ENCODE data around the gene C1orf232. TPM values are rescaled to one million over a fixed set of nuclear protein-coding genes. Genes with fewer than 3 reads are reported as not detected.

C1orf232 gene
- total and polyA plus RNA-seq, 5 experiments from 2014 or later, result not detected

Other genes with a start within 250 kb of the C1orf232 start
- gene PAFAH2, start 170.9 kb downstream of the C1orf232 start, total RNA-seq, result 10 to 100 TPM; 24.6 to 25.4 TPM
- 10 to 100 TPM; 16.4 to 25.5 (median 17.3) TPM for gene PAFAH2, start 170.9 kb downstream of the C1orf232 start, polyA plus RNA-seq
- gene EXTL1, start 147.2 kb downstream of the C1orf232 start, total RNA-seq, result under 1 TPM; 0.19 to 0.26 TPM
- gene EXTL1, start 147.2 kb downstream of the C1orf232 start, polyA plus RNA-seq, result not detected
- gene SLC30A2, start 122.8 kb downstream of the C1orf232 start, total RNA-seq, result not detected
- gene SLC30A2, start 122.8 kb downstream of the C1orf232 start, polyA plus RNA-seq, result under 1 TPM in 1 of 3 donors, not detected in 2; 0.16 TPM
- not detected for gene TRIM63, start 101.3 kb downstream of the C1orf232 start, total RNA-seq
- not detected for gene TRIM63, start 101.3 kb downstream of the C1orf232 start, polyA plus RNA-seq
- gene PDIK1L, start 57.1 kb downstream of the C1orf232 start, total RNA-seq, result 10 to 100 TPM; 23.1 to 23.5 TPM
- gene PDIK1L, start 57.1 kb downstream of the C1orf232 start, polyA plus RNA-seq, result 1 to 10 TPM; 3.5 to 5.1 (median 3.7) TPM
- gene FAM110D, start 9.9 kb downstream of the C1orf232 start, total RNA-seq, result not detected
- not detected for gene FAM110D, start 9.9 kb downstream of the C1orf232 start, polyA plus RNA-seq
- gene ZNF593, start 945 bp upstream of the C1orf232 start, total RNA-seq, result 10 to 100 TPM; 10.4 to 13.1 TPM
- gene ZNF593, start 945 bp upstream of the C1orf232 start, polyA plus RNA-seq, result 10 to 100 TPM; 23.4 to 26.0 (median 24.7) TPM
- not detected for gene ZNF593OS, start 2.9 kb upstream of the C1orf232 start, total RNA-seq
- 1 to 10 TPM in 1 of 3 donors, under 1 TPM in 2; 0.25 to 2.1 (median 0.51) TPM for gene ZNF593OS, start 2.9 kb upstream of the C1orf232 start, polyA plus RNA-seq
- gene CNKSR1, start 8.5 kb upstream of the C1orf232 start, total RNA-seq, result 1 to 10 TPM; 2.4 to 3.6 TPM
- under 1 TPM in 1 of 3 donors, not detected in 2; 0.68 TPM for gene CNKSR1, start 8.5 kb upstream of the C1orf232 start, polyA plus RNA-seq
- gene CATSPER4, start 21.6 kb upstream of the C1orf232 start, total RNA-seq, result not detected
- not detected for gene CATSPER4, start 21.6 kb upstream of the C1orf232 start, polyA plus RNA-seq
- 10 to 100 TPM; 18.8 to 21.9 TPM for gene CEP85, start 65.2 kb upstream of the C1orf232 start, total RNA-seq
- 1 to 10 TPM; 3.9 to 9.8 (median 5.1) TPM for gene CEP85, start 65.2 kb upstream of the C1orf232 start, polyA plus RNA-seq
- gene SH3BGRL3, start 111.1 kb upstream of the C1orf232 start, total RNA-seq, result 100 to 1,000 TPM; 250 to 255 TPM
- gene SH3BGRL3, start 111.1 kb upstream of the C1orf232 start, polyA plus RNA-seq, result 100 to 1,000 TPM; 805 to 925 (median 916) TPM
- gene UBXN11, start 137.7 kb upstream of the C1orf232 start, total RNA-seq, result 100 to 1,000 TPM; 121 to 129 TPM
- 10 to 100 TPM in 2 of 3 donors, 1 to 10 TPM in 1; 9.1 to 14.7 (median 12.4) TPM for gene UBXN11, start 137.7 kb upstream of the C1orf232 start, polyA plus RNA-seq
- 100 to 1,000 TPM; 772 to 847 TPM for gene CD52, start 149.0 kb upstream of the C1orf232 start, total RNA-seq
- gene CD52, start 149.0 kb upstream of the C1orf232 start, polyA plus RNA-seq, result 1,000 to 10,000 TPM; 6,330 to 6,863 (median 6,804) TPM
- gene CRYBG2, start 185.2 kb upstream of the C1orf232 start, total RNA-seq, result under 1 TPM; 0.74 to 0.75 TPM
- under 1 TPM in 2 of 3 donors, not detected in 1; 0.07 to 0.55 TPM for gene CRYBG2, start 185.2 kb upstream of the C1orf232 start, polyA plus RNA-seq
- gene ZNF683, start 203.8 kb upstream of the C1orf232 start, total RNA-seq, result 1 to 10 TPM; 2.1 to 2.4 TPM
- 1 to 10 TPM in 2 of 3 donors, under 1 TPM in 1; 0.42 to 6.3 (median 3.1) TPM for gene ZNF683, start 203.8 kb upstream of the C1orf232 start, polyA plus RNA-seq
- gene LIN28A, start 241.9 kb upstream of the C1orf232 start, total RNA-seq, result not detected
- gene LIN28A, start 241.9 kb upstream of the C1orf232 start, polyA plus RNA-seq, result not detected